Measurements from ENCODE around the gene SLC28A3.

The SLC28A3 gene

GRCh38 chr9:84251921-84252320 is 88.6 kb downstream of the SLC28A3 start:
- no peak for DNase-seq (ENCODE audit: low read depth)
- no peak overlapping the region for H3K4me3 ChIP-seq (ENCODE audit: control insufficient read depth, low read depth, low read length)
- no peak for TF ChIP-seq CTCF (IDR thresholded peaks at IDR 0.05; ENCODE audit: control insufficient read depth, insufficient read depth, low read depth, low read length, missing control alignments)

- no peak overlapping the region for H3K4me3 ChIP-seq (ENCODE audit: control insufficient read depth, low read depth, low read length)
- no peak for TF ChIP-seq CTCF (IDR thresholded peaks at IDR 0.05; ENCODE audit: control insufficient read depth, insufficient read depth, low read depth, low read length, missing control alignments)
- DNase-seq (ENCODE audit: low read depth): no peak
These were observed 98.7 kb downstream of the SLC28A3 start for GRCh38 chr9:84241817-84242373.

GRCh38 chr9:84239343-84239742 is 101.2 kb downstream of the SLC28A3 start:
- H3K4me3 ChIP-seq (ENCODE audit: control insufficient read depth, low read depth, low read length): no peak overlapping the region
- DNase-seq (ENCODE audit: low read depth): no peak
- TF ChIP-seq CTCF (IDR thresholded peaks at IDR 0.05; ENCODE audit: control insufficient read depth, insufficient read depth, low read depth, low read length, missing control alignments): no peak

- peak; percentile 24 for TF ChIP-seq CTCF (IDR thresholded peaks at IDR 0.05; ENCODE audit: control insufficient read depth, insufficient read depth, low read depth, low read length, missing control alignments)
- H3K4me3 ChIP-seq (ENCODE audit: control insufficient read depth, low read depth, low read length): no peak overlapping the region
- DNase-seq (ENCODE audit: low read depth): no peak
These were observed 101.9 kb downstream of the SLC28A3 start for GRCh38 chr9:84238652-84239051.

GRCh38 chr9:84235511-84235910 is 105.0 kb downstream of the SLC28A3 start:
- TF ChIP-seq CTCF (IDR thresholded peaks at IDR 0.05; ENCODE audit: control insufficient read depth, insufficient read depth, low read depth, low read length, missing control alignments): no peak
- H3K4me3 ChIP-seq (ENCODE audit: control insufficient read depth, low read depth, low read length): no peak overlapping the region
- DNase-seq (ENCODE audit: low read depth): no peak

- TF ChIP-seq CTCF (IDR thresholded peaks at IDR 0.05; ENCODE audit: control insufficient read depth, insufficient read depth, low read depth, low read length, missing control alignments): no peak
- DNase-seq (ENCODE audit: low read depth): peak; percentile 33
- H3K4me3 ChIP-seq (ENCODE audit: control insufficient read depth, low read depth, low read length): no peak overlapping the region
These were observed 110.0 kb downstream of the SLC28A3 start for GRCh38 chr9:84230355-84231145.

Data from AG09309 (cell line).